ENCODE results near the gene GABRB3. TPM values are rescaled to one million over a fixed set of nuclear protein-coding genes. Genes with fewer than 3 reads are reported as not detected.

Gene GABRB3
- total and polyA plus RNA-seq, 4 donors = 0.09 to 1.2 (median 0.50) TPM

DNA sequence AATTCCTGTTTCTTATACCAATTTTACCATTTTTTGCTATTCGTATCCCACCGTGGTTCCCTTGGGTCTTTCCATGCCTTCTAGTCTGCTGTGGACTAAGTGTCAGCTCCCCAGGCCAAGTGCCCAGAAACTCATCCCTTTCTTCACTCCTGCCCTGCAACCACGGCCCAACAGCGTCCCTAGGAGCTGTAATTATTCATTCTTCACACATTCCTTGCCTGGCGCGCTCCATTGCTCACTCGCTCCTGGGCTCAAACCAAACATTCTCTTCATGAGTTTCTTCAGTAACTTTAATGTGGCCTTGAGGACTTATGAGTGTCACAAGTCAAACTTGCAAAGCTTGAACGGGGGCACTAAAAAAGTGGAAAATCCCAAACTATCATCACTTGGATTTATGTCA, 15.7 kb downstream of the GABRB3 start:
- H3K4me3 ChIP-seq (ENCODE audit: low read depth in 1 of 3, low read length in 3 of 3) = no peak overlapping the region
- no peak for DNase-seq (ENCODE audit: low spot score)
- H3K27ac ChIP-seq (ENCODE audit: low read depth in 1 of 2, low read length in 2 of 2) = no peak overlapping the region
- no peaks in the 10 kb centered on the region for H3K9me3 ChIP-seq (ENCODE audit: control insufficient read depth in 4 of 4, low read length in 3 of 4)
- peaks cover 0 to 3% (median 0%) of the 10 kb centered on the region in 4 donors for H3K27me3 ChIP-seq (ENCODE audit: control insufficient read depth in 4 of 4, insufficient read depth in 4 of 4, low read length in 3 of 4)
- H3K4me1 ChIP-seq (ENCODE audit: control insufficient read depth in 4 of 4, insufficient read depth in 4 of 4, low read length in 3 of 4) = no peaks in the 10 kb centered on the region
- TF ChIP-seq RXRA (IDR thresholded peaks at IDR 0.05) (no peak), HNF4A (conservative IDR thresholded peaks at IDR 0.05) (no peak), EGR1 (IDR thresholded peaks at IDR 0.05; ENCODE audit: low read depth in 2 of 2) (no peak), NR2F2 (IDR thresholded peaks at IDR 0.05) (no peak), JUND (IDR thresholded peaks at IDR 0.05) (no peak), SP1 (IDR thresholded peaks at IDR 0.05) (no peak), HNF4G (IDR thresholded peaks at IDR 0.05) (no peak)
- TF ChIP-seq, protein P1, sequence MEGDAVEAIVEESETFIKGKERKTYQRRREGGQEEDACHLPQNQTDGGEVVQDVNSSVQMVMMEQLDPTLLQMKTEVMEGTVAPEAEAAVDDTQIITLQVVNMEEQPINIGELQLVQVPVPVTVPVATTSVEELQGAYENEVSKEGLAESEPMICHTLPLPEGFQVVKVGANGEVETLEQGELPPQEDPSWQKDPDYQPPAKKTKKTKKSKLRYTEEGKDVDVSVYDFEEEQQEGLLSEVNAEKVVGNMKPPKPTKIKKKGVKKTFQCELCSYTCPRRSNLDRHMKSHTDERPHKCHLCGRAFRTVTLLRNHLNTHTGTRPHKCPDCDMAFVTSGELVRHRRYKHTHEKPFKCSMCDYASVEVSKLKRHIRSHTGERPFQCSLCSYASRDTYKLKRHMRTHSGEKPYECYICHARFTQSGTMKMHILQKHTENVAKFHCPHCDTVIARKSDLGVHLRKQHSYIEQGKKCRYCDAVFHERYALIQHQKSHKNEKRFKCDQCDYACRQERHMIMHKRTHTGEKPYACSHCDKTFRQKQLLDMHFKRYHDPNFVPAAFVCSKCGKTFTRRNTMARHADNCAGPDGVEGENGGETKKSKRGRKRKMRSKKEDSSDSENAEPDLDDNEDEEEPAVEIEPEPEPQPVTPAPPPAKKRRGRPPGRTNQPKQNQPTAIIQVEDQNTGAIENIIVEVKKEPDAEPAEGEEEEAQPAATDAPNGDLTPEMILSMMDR (IDR thresholded peaks at IDR 0.05; ENCODE audit: low read depth, low read length, missing input control) = no peak
- TF ChIP-seq, protein P2, sequence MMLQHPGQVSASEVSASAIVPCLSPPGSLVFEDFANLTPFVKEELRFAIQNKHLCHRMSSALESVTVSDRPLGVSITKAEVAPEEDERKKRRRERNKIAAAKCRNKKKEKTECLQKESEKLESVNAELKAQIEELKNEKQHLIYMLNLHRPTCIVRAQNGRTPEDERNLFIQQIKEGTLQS (IDR thresholded peaks at IDR 0.05) = no peak
- H3K36me3 ChIP-seq (ENCODE audit: control insufficient read depth in 4 of 4, insufficient read depth in 3 of 4, low read depth in 1 of 4, low read length in 3 of 4) = no peaks in the 10 kb centered on the region
- WGBS = 63% methylated on average over 8 of the region's 8 CpGs
- H3K9ac ChIP-seq (ENCODE audit: low read depth in 1 of 2, low read length in 2 of 2) = no peak overlapping the region

GRCh38 chr15:26744894-26745293, 28.0 kb downstream of the GABRB3 start:
- 64% methylated on average over 7 of the region's 7 CpGs for WGBS
- H3K9me3 ChIP-seq (ENCODE audit: control insufficient read depth in 4 of 4, low read length in 3 of 4) = peaks cover 0 to 2% (median 0%) of the 10 kb centered on the region in 4 donors
- TF ChIP-seq SP1 (IDR thresholded peaks at IDR 0.05) = no peak
- TF ChIP-seq FOXA1 (IDR thresholded peaks at IDR 0.05) = no peak
- TF ChIP-seq RXRA (IDR thresholded peaks at IDR 0.05) = no peak
- TF ChIP-seq, protein P1 (IDR thresholded peaks at IDR 0.05; ENCODE audit: low read depth, low read length, missing input control) = no peak
- no peak for TF ChIP-seq EGR1 (IDR thresholded peaks at IDR 0.05; ENCODE audit: low read depth in 2 of 2)
- TF ChIP-seq RAD21 (IDR thresholded peaks at IDR 0.05) = no peak
- no peak for TF ChIP-seq YY1 (IDR thresholded peaks at IDR 0.05)
- no peak for TF ChIP-seq MAX (IDR thresholded peaks at IDR 0.05)
- TF ChIP-seq FOXA2 (IDR thresholded peaks at IDR 0.05) = no peak
- no peak for DNase-seq (ENCODE audit: low spot score)
- no peak overlapping the region for H3K4me3 ChIP-seq (ENCODE audit: low read depth in 1 of 3, low read length in 3 of 3)
- H3K9ac ChIP-seq (ENCODE audit: low read depth in 1 of 2, low read length in 2 of 2) = no peak overlapping the region
- peaks cover 0 to 3% (median 0%) of the 10 kb centered on the region in 4 donors for H3K27me3 ChIP-seq (ENCODE audit: control insufficient read depth in 4 of 4, insufficient read depth in 4 of 4, low read length in 3 of 4)
- no peaks in the 10 kb centered on the region for H3K36me3 ChIP-seq (ENCODE audit: control insufficient read depth in 4 of 4, insufficient read depth in 3 of 4, low read depth in 1 of 4, low read length in 3 of 4)
- no peak overlapping the region for H3K27ac ChIP-seq (ENCODE audit: low read depth in 1 of 2, low read length in 2 of 2)
- H3K4me1 ChIP-seq (ENCODE audit: control insufficient read depth in 4 of 4, insufficient read depth in 4 of 4, low read length in 3 of 4) = no peaks in the 10 kb centered on the region

DNA sequence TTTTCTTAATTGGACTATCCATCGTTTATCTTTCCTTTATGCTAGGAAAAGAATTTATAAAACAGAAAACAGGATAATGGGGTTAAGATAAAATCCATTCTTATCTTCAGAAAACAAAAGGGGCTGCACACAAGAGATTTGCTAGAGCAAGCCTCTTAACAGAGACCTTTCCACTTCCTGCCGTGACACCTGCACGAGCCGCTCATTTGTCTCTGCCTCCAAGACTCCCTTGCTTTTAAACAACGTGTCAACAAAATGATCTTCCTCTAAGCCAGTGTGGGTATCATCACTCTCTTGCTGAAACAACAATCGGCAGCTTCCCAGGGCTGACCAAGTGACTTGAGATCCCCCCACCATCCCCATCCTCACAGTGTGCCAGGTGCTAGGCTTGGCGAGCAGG, 33.1 kb downstream of the GABRB3 start:
- H3K27me3 ChIP-seq (ENCODE audit: control insufficient read depth in 4 of 4, insufficient read depth in 4 of 4, low read length in 3 of 4) = peaks cover 0 to 4% (median 0%) of the 10 kb centered on the region in 4 donors
- no peak overlapping the region for H3K9ac ChIP-seq (ENCODE audit: low read depth in 1 of 2, low read length in 2 of 2)
- H3K27ac ChIP-seq (ENCODE audit: low read depth in 1 of 2, low read length in 2 of 2) = no peak overlapping the region
- WGBS = 25% methylated on average over 7 of the region's 7 CpGs
- peaks cover 0 to 2% (median 0%) of the 10 kb centered on the region in 4 donors for H3K9me3 ChIP-seq (ENCODE audit: control insufficient read depth in 4 of 4, low read length in 3 of 4)
- H3K4me3 ChIP-seq (ENCODE audit: low read depth in 1 of 3, low read length in 3 of 3) = no peak overlapping the region
- no peaks in the 10 kb centered on the region for H3K4me1 ChIP-seq (ENCODE audit: control insufficient read depth in 4 of 4, insufficient read depth in 4 of 4, low read length in 3 of 4)
- TF ChIP-seq RXRA (IDR thresholded peaks at IDR 0.05) = no peak
- no peak for TF ChIP-seq YY1 (IDR thresholded peaks at IDR 0.05)
- no peak for TF ChIP-seq EGR1 (IDR thresholded peaks at IDR 0.05; ENCODE audit: low read depth in 2 of 2)
- DNase-seq (ENCODE audit: low spot score) = no peak
- no peaks in the 10 kb centered on the region for H3K36me3 ChIP-seq (ENCODE audit: control insufficient read depth in 4 of 4, insufficient read depth in 3 of 4, low read depth in 1 of 4, low read length in 3 of 4)
